Peyer's patch (tissue), 4 donors: ENCODE measurements around the gene SKAP1.

Experiments
- POLR2A ChIP-seq, 2 donors: fragments of 450-650 bp; IDR thresholded peaks; one replicate each; pipeline ENCODE4 v1.5.1; 2017; ENCODE audit warnings: antibody characterized with exemption in 2 of 2, mild to moderate bottlenecking in 2 of 2, moderate library complexity in 2 of 2
- TF ChIP-seq, protein P1 (sequence below), 6 experiments: fragments of 450-650 bp in 4 of 6; fragments of 200-600 bp in 2 of 6; sonication (generic) in 1 of 6; IDR thresholded peaks; one replicate each; pipeline ENCODE4 v1.5.1; 2017 to 2019; ENCODE audit warnings: antibody characterized with exemption in 6 of 6, mild to moderate bottlenecking in 3 of 6, moderate library complexity in 1 of 6

DNA sequence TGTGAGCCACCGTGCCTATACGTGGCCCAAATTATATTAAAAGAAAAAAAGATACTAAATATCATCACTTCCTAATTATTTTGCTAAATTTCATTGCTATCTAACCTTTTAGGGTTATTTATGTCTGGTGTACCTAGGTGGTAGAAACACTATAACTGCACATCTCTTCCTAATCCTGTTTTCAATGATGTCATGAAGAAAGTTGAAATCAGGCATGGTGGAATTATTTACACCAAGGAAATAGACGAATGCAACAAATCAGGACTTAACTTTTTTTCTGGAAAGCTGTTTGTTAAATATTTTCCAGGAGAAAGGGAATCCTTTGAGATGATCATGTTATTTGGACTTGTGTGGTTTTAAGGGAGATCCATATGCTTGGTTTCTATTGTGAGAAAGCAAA lies 39.2 kb upstream of the SKAP1 start:
- TF ChIP-seq, protein P1, sequence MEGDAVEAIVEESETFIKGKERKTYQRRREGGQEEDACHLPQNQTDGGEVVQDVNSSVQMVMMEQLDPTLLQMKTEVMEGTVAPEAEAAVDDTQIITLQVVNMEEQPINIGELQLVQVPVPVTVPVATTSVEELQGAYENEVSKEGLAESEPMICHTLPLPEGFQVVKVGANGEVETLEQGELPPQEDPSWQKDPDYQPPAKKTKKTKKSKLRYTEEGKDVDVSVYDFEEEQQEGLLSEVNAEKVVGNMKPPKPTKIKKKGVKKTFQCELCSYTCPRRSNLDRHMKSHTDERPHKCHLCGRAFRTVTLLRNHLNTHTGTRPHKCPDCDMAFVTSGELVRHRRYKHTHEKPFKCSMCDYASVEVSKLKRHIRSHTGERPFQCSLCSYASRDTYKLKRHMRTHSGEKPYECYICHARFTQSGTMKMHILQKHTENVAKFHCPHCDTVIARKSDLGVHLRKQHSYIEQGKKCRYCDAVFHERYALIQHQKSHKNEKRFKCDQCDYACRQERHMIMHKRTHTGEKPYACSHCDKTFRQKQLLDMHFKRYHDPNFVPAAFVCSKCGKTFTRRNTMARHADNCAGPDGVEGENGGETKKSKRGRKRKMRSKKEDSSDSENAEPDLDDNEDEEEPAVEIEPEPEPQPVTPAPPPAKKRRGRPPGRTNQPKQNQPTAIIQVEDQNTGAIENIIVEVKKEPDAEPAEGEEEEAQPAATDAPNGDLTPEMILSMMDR (IDR thresholded peaks at IDR 0.05) = no peak
- no peak for TF ChIP-seq POLR2A (IDR thresholded peaks at IDR 0.05)
